Activated gamma-delta T cell (primary cell): ENCODE measurements around the gene KNDC1.

ENCODE experiments used
- DNase-seq: peaks from one replicate; lab custom pipeline; 2025; lab: John Stamatoyannopoulos, UW

Gene KNDC1

GRCh38 chr10:133206356-133207040, 46.5 kb downstream of the KNDC1 start:
- no peak for DNase-seq

- no peak for DNase-seq
Observed at GRCh38 chr10:133207041-133207600, 47.1 kb downstream of the KNDC1 start.

- DNase-seq: no peak
Observed at GRCh38 chr10:133207627-133208026, 47.6 kb downstream of the KNDC1 start.

- no peak for DNase-seq
Observed at GRCh38 chr10:133208466-133208865, 48.4 kb downstream of the KNDC1 start.

DNA sequence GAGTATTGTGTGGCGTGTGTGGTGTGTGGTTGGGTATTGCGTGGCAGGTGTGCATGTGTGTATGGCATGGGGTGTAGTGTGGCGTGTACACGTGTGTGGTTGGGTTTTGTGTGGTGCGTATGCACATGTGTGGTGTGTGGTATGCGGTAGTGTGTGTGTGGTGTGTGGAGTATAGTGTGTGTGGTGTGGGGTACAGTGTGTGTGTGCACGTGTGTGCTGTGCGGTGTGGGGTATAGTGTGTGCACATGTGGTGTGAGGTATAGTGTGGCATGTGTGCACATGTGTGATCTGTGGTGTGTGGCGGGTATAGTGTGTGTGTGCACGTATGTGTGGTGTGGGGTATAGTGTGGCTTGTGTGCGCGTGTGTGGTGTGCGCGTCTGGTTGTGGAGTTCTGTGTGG, 49.1 kb downstream of the KNDC1 start:
- no peak for DNase-seq

DNA sequence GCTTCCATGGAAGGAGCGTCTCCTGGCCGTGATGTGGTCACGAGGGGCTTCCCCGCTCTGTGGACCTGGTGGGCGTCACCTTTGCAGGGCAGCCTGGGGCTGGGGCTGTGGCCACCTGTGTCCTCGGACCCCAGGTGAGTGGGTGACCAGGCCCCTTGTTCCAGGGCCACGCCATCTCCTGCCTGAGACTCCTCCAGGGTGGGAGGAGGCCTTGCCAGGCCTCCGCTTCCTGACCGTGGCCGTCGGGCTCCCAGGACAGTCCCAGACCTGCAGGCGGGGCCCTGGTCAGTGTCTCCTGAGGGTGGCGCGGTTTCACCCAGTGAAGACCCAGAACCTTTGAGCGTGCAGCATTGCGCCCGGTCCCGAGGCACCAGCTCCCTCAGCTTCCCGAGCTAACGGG, 49.6 kb downstream of the KNDC1 start:
- no peak for DNase-seq

DNA sequence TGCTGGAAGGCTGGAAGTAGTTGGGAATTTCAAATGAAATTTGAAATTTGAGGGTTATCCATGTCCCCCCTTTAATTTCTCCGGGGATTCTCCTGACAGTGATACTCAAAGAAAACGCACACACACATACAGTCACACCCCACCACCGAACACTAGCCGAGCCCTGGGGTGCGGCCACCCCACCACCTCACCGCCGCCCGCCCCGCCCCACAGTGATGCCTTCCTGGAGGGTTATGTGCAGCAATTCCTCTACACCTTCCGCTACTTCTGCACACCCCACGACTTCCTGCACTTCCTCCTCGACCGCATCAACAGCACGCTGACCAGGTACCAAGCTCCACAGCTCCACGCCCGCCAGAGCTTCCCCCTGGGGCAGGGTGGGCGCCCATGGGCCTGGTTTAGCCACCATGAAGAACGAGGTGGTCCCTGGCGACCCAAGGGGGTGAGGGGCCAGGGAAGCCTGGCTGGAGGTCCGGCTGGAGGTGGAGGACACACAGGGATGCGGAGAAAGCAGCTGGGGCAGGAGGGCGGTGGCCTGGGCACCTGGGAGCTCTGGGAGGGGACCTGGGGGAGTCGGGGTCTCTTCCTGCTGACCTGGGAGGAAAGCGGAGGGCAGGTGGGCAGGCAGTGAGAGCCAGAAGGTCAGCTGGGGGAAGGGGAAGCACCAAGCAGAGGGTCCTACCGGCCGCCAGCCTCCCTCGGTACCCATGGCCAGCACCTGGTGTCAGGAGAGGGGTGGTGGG, 50.5 kb downstream of the KNDC1 start:
- DNase-seq: no peak

DNA sequence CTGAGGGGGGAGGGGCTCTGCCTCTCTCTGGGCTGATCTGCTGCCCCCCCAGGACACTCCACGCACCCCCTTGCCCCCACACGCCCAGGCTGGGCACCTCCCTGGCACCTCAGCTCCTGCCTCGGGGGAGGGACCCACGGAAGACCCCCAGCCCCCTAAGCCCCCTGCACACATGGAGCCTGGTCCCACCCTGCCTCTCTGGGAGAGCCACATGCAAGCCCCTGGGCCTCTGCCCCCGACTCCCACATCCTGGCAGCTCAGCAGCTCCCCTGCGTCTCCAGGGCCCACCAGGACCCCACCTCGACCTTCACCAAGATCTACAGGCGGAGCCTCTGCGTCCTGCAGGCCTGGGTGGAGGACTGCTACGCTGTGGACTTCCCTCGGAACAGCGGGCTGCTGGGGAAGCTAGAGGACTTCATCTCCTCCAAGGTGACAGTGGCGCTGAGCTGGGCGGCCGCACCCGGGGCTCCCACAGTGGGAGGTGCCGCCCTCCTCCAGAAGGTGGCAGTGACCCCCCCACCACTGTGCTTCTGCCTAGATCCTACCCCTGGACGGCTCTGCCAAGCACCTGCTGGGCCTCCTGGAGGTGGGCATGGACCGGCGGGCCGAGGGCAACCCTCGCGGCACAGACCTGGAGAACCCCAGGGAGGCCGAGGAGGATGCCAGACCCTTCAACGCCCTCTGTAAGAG, 51.3 kb downstream of the KNDC1 start:
- no peak for DNase-seq

DNA sequence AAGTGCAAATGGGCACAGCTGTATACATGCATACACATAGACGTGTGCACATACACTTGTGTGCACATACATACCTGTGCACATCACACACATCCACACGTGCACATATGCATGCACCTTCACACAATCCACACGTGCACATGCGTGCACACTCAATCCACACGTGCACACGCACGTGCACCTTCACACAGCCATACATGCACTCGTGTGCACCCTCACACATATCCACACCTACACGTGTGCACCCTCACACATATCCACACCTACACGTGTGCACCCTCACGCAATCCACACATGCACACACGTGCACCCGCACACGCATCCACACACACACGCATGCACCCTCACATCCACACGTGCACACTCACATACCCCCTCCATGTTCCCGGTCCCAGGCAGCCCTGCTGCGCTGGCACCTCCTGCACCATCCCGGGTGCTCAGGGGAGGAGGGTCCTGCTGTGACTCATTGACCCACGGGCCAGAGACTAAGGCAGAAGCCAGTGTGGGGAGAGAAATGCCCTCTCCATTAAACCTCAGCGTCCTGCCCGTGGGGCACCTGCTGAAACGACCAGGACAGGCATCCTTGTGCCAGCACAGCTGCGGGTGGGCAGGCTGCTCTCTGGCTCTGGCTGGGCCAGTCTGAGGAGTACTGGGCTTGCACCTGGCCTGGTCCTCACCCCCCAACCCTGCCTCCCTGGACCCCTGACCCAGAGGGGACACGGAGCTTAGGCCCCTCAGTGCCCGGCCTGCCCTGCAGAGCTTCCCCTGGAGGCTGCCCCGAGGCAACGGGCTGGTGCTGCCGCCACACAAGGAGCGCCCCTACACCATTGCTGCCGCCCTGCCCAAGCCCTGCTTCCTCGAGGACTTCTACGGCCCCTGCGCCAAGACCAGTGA, 52.2 kb downstream of the KNDC1 start:
- DNase-seq: no peak

GRCh38 chr10:133212853-133213494, 53.0 kb downstream of the KNDC1 start:
- DNase-seq: no peak

DNA sequence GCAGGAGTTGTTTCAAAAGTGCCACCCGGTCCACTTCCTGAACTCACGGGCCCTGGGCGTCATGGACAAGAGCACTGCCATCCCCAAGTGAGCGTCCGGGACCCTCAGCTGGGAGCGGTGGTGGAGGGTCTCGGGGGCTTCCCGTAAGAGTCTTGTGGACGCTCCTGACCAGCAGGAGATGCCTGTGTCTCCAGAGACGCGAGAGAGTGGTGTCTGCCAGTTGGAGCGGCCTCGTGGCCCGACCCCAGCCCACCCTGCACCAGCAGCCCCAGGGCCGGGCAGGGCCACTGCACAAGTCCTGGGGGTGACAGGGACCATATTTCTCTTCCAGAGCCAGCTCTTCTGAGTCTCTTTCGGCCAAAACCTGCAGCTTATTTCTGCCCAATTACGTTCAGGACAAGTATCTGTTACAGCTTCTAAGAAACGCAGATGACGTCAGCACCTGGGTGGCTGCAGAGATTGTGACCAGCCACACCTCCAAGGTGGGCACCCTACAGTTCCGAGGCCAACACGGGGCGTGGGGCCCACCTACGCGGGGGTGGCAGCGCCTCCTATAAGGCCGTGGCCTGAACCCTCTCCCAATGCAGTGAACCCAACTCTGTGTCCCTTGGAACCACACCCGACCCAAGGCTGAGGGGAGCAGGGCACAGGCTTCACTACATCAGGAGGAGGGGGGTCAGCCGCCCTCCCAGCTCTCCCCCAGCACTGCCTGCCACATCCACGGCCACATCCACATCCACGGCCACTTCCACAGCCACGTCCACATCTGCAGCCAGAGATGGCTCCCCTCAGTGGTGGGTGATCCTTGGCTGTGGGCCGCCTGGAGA, 53.8 kb downstream of the KNDC1 start:
- no peak for DNase-seq

DNA sequence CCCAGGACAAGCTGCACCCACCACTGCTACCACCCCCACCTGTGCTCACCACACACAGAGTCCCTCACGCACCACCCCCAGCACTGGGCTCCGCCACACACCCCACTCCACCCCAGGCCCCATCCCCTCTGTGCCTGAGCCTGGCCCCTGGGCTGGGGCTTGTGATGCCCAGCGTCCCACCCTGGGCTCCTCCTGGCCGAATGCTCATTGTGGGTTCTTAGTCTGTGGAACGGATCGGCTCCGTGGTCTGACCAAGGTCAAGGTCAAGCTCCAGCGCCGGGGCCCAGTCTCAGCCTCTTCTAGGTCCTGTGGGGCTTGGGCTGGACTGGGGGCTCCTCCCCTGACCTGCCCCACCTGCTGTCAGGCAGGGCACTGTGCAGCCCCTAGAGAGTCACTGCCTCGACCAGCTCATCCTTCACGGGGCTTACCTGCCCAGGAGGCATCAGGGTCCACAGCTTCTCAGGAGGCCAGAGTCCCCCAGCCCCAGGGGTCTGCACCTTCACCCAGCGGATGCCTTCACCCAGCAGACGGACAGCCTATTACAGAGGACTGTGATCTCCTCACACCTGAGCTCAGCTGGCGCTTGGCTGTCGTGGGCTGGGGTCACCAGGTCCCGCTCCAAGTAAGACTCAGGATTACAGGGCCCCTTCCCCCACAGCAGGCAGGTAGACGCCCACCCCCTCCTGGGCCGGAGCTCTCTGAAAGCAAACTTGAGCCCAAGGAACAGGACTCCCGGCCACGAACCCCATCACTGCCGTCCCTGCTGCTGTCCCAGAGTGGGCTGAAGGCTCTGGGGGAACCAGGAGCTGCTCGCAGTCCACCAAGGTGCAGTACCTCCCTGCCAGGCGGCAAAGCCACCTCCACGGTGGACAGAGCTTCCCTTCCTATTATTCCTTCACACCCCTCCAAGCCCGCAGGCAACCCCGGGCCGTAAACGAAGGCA, 54.7 kb downstream of the KNDC1 start:
- DNase-seq: no peak

GRCh38 chr10:133215586-133215985, 55.6 kb downstream of the KNDC1 start:
- DNase-seq: no peak

DNA sequence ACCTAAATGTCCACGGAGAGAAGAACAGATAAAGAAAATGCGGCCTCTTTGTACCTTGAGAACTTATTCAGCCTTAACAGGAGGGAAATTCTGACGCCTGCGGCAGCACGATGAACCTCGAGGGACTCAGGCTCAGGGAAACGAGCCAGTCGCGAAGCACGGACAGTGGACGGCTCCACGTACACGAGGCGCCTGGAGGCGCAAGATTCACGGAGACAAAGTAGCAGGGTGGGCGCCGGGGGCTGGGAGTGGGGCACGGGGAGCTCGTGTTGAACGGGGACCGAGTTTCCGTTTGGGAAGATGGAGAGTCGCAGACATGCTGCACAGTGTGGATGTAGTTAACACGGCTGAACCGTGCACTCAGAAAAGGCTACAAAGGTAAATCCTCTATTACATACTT, 56.8 kb downstream of the KNDC1 start:
- DNase-seq: no peak

GRCh38 chr10:133217800-133218589, 58.0 kb downstream of the KNDC1 start:
- no peak for DNase-seq

DNA sequence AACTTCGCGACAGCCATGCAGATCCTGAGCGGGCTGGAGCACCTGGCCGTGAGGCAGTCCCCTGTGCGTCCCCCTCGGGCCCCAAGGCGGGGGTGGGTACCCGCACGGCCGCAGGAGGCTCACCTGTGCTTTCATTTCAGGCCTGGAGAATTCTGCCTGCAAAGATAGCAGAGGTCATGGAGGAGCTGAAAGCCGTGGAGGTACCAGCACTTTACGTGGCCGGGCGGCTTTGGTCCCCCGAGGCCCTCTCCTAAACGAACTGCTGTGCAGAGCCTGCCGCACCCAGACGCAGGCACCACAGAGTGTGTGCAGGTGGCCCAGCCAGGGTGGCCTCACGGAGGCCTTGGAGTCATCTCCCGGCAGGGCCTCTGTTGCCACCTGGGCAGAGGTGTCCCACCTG, 58.9 kb downstream of the KNDC1 start:
- no peak for DNase-seq

DNA sequence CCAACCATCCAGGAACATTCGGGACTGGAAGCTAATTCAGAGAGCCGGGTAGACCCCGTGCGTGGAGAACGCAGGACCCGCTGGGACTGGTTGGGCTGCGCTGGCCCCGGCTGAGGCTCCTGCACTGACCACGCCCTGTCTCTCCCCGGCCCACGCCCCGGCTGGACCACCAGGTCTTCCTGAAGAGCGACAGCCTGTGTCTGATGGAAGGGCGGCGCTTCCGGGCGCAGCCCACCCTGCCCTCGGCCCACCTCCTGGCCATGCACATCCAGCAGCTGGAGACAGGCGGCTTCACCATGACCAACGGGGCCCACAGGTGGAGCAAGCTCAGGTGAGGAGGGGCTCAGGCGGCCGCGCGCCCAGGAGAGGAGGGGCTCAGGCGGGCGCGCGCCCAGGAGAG, 59.8 kb downstream of the KNDC1 start:
- no peak for DNase-seq

- no peak for DNase-seq
Observed at GRCh38 chr10:133221331-133221730, 61.3 kb downstream of the KNDC1 start.
